HepG2 (cell line): ENCODE data around the gene UBE2B. TPM values are rescaled to one million over a fixed set of nuclear protein-coding genes. Genes with fewer than 3 reads are reported as not detected.

Experiments
- ARHGAP35 ChIP-seq: sonication (generic); formaldehyde crosslinking; IDR thresholded peaks from 2 replicates; pipeline ENCODE4 v1.9.0; 2022; ENCODE audit warnings: mild to moderate bottlenecking, inconsistent platforms, moderate library complexity, missing genetic modification reagents, borderline replicate concordance
- BCL6 ChIP-seq: IDR thresholded peaks from 2 replicates; pipeline ENCODE4 v1.6.1; 2016; ENCODE audit warnings: missing genetic modification reagents, missing compliant biosample characterization
- ERF ChIP-seq: IDR thresholded peaks from 2 replicates; pipeline ENCODE4 v1.6.1; 2018; ENCODE audit warnings: missing biosample characterization, missing genetic modification reagents
- NFKBIZ ChIP-seq: IDR thresholded peaks from 2 replicates; pipeline ENCODE4 v1.6.1; 2018; ENCODE audit warnings: missing genetic modification reagents, missing compliant biosample characterization
- PCBP2 ChIP-seq: fragments of 200-400 bp; formaldehyde crosslinking; optimal IDR thresholded peaks from 2 replicates; pipeline ENCODE3; 2018; ENCODE audit warnings: low read length, low read depth; ENCODE audit not compliant: poor library complexity, severe bottlenecking
- RBFOX2 ChIP-seq: fragments of 200-400 bp; formaldehyde crosslinking; IDR thresholded peaks from 2 replicates; pipeline ENCODE4 v1.6.1; 2017; ENCODE audit warnings: low read depth, mild to moderate bottlenecking, low read length
- SNAI1 ChIP-seq: sonication (generic); formaldehyde crosslinking; IDR thresholded peaks from 2 replicates; pipeline ENCODE4 v1.5.0; 2020; ENCODE audit warnings: mild to moderate bottlenecking, missing genetic modification reagents, borderline replicate concordance
- ZBTB7B ChIP-seq: sonication (generic); formaldehyde crosslinking; IDR thresholded peaks from 2 replicates; pipeline ENCODE4 v1.4.0; 2020; ENCODE audit warnings: missing genetic modification reagents
- ZKSCAN8 ChIP-seq: IDR thresholded peaks from 2 replicates; pipeline ENCODE4 v1.6.1; 2016; ENCODE audit warnings: borderline replicate concordance, missing genetic modification reagents, missing compliant biosample characterization
- ZNF383 ChIP-seq: sonication (generic); formaldehyde crosslinking; IDR thresholded peaks from 2 replicates; pipeline ENCODE4 v1.4.0; 2020; ENCODE audit warnings: missing genetic modification reagents, mild to moderate bottlenecking, borderline replicate concordance
- ZNF574 ChIP-seq: sonication (generic); formaldehyde crosslinking; IDR thresholded peaks from 2 replicates; pipeline ENCODE4 v1.4.0; 2020; ENCODE audit warnings: missing genetic modification reagents
- ZNF670 ChIP-seq: sonication (generic); formaldehyde crosslinking; IDR thresholded peaks from 2 replicates; pipeline ENCODE4 v1.8.0; 2022; ENCODE audit warnings: mild to moderate bottlenecking, missing genetic modification reagents, borderline replicate concordance
- ZSCAN22 ChIP-seq: sonication (generic); formaldehyde crosslinking; IDR thresholded peaks from 2 replicates; pipeline ENCODE4 v1.4.0; 2020; ENCODE audit warnings: mild to moderate bottlenecking, missing genetic modification reagents
- polyA plus RNA-seq, 8 experiments: library from polyadenylated mRNA; depleted of rRNA in 3 of 8; stranded (reverse) in 7 of 8; unstranded in 1 of 8; fragments of >200 nt; fragmentation: Illumina TruSeq in 4 of 8; extraction: Trizol in 4 of 8; gene quantifications; 2 replicates each; pipeline versions ENCODE4 v1.2.1 to v1.2.3, GENCODE V29; 2011 to 2016; ENCODE audit warnings: low read depth in 4 of 8, missing spikeins in 1 of 8, mixed read lengths in 1 of 8; ENCODE audit not compliant: insufficient read depth in 1 of 8
- total RNA-seq, 5 experiments: library from RNA; depleted of rRNA; stranded (reverse); fragments of >200 nt; fragmentation: Illumina TruSeq; extraction: Trizol; gene quantifications; 2 replicates each; pipeline ENCODE4 v1.2.3, GENCODE V29; 2016; ENCODE audit warnings: low read depth in 1 of 5
- TF ChIP-seq, protein P1 (sequence below): sonication (generic); formaldehyde crosslinking; IDR thresholded peaks from 2 replicates; pipeline ENCODE4 v1.8.1; 2023; ENCODE audit warnings: mild to moderate bottlenecking, moderate library complexity, missing genetic modification reagents
- TF ChIP-seq, protein P2 (sequence below): sonication (generic); formaldehyde crosslinking; IDR thresholded peaks from 2 replicates; pipeline ENCODE4 v1.4.0; 2020; ENCODE audit warnings: missing genetic modification reagents, borderline replicate concordance
- TF ChIP-seq, protein P3 (sequence below): sonication (generic); formaldehyde crosslinking; IDR thresholded peaks from 2 replicates; pipeline ENCODE4 v1.4.0; 2020; ENCODE audit warnings: missing genetic modification reagents, borderline replicate concordance

Gene UBE2B
- total and polyA plus RNA-seq, 2 of the 13 experiments (the other 11 are each of a cell fraction or from before 2014, with no cell fraction given), result 25.2 to 56.0 TPM

DNA sequence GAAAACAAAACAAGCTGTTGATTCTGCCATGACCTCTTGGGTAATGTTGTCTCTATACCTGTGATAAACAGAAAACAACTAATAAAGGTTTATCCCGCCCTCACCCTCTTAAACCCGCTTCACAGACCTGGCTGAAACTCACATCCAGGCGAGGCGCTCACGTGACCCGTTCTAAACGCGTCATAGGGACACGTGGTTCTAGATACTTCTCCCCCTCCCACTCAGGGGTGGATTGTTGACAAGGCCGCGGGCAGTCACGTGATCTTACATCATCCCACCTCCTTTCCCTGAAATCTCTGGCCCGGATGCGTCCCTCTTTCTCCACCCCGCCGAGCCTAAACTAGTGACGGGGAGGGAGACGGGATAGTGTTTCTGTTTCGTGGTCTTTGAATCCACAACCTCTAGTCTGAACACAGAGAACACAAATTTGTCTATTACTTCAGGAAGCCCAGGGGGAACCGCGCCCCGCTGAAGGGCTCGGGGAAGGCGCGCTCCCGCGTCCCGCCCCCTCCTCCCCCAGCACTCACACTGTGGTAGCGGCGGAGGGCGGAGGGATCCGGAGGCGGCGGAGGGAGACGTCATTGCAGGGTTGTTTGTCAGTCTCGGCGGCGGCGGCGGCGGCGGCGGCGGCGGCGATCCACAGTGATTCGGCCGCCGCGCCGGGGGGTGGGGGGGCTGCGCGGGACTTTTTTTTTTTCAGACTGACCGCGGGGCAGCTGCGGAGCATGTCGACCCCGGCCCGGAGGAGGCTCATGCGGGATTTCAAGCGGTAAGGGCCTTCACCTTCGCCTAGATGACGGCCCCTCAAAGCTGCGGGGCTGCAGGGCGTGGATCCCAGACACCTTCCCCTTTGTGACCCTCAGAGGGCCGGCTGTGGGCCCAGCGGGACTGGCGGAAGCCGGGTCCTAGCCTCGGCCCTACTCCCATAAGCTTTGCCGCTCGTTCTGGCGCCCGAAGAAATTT is at the start of gene UBE2B (continued):
- TF ChIP-seq ZSCAN22 (CRISPR knock-in tag), result no peak; the same call in 1 of the 2 replicates
- TF ChIP-seq ERF (CRISPR knock-in tag), result peak; percentile 83
- peak; percentile 38 for TF ChIP-seq BCL6
- TF ChIP-seq, protein P1, sequence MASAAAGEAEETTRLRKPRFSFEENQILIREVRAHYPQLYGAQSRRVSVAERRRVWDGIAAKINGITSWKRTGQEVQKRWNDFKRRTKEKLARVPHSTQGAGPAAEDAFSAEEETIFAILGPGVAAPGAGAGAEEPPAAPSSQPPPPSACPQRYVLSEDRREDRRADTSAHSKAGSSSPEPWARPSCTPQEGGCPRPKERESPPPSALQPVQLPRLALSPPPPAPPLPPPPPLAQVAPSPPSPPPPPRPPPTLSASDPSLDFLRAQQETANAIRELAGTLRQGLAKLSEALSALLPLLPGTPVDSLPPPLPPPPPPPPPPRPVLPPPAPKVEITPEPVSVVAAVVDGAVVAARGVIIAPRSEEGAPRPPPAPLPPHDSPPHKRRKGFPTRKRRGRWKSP (CRISPR knock-in tag), result peak; percentile 84
- TF ChIP-seq ZNF383 (CRISPR knock-in tag), result 0 out of 2 replicates have a peak, but pooled peaks have one; percentile 25
- TF ChIP-seq, protein P2, sequence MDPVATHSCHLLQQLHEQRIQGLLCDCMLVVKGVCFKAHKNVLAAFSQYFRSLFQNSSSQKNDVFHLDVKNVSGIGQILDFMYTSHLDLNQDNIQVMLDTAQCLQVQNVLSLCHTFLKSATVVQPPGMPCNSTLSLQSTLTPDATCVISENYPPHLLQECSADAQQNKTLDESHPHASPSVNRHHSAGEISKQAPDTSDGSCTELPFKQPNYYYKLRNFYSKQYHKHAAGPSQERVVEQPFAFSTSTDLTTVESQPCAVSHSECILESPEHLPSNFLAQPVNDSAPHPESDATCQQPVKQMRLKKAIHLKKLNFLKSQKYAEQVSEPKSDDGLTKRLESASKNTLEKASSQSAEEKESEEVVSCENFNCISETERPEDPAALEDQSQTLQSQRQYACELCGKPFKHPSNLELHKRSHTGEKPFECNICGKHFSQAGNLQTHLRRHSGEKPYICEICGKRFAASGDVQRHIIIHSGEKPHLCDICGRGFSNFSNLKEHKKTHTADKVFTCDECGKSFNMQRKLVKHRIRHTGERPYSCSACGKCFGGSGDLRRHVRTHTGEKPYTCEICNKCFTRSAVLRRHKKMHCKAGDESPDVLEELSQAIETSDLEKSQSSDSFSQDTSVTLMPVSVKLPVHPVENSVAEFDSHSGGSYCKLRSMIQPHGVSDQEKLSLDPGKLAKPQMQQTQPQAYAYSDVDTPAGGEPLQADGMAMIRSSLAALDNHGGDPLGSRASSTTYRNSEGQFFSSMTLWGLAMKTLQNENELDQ, result no peak
- no peak for TF ChIP-seq SNAI1 (CRISPR knock-in tag)
- no peak for TF ChIP-seq PCBP2
- TF ChIP-seq, protein P3, sequence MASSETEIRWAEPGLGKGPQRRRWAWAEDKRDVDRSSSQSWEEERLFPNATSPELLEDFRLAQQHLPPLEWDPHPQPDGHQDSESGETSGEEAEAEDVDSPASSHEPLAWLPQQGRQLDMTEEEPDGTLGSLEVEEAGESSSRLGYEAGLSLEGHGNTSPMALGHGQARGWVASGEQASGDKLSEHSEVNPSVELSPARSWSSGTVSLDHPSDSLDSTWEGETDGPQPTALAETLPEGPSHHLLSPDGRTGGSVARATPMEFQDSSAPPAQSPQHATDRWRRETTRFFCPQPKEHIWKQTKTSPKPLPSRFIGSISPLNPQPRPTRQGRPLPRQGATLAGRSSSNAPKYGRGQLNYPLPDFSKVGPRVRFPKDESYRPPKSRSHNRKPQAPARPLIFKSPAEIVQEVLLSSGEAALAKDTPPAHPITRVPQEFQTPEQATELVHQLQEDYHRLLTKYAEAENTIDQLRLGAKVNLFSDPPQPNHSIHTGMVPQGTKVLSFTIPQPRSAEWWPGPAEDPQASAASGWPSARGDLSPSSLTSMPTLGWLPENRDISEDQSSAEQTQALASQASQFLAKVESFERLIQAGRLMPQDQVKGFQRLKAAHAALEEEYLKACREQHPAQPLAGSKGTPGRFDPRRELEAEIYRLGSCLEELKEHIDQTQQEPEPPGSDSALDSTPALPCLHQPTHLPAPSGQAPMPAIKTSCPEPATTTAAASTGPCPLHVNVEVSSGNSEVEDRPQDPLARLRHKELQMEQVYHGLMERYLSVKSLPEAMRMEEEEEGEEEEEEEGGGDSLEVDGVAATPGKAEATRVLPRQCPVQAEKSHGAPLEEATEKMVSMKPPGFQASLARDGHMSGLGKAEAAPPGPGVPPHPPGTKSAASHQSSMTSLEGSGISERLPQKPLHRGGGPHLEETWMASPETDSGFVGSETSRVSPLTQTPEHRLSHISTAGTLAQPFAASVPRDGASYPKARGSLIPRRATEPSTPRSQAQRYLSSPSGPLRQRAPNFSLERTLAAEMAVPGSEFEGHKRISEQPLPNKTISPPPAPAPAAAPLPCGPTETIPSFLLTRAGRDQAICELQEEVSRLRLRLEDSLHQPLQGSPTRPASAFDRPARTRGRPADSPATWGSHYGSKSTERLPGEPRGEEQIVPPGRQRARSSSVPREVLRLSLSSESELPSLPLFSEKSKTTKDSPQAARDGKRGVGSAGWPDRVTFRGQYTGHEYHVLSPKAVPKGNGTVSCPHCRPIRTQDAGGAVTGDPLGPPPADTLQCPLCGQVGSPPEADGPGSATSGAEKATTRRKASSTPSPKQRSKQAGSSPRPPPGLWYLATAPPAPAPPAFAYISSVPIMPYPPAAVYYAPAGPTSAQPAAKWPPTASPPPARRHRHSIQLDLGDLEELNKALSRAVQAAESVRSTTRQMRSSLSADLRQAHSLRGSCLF (CRISPR knock-in tag), result peak; percentile 81; the same call in 1 of the 2 replicates
- peak; percentile 59; the same call in 1 of the 2 replicates for TF ChIP-seq ZBTB7B (CRISPR knock-in tag)
- no peak for TF ChIP-seq ARHGAP35 (CRISPR knock-in tag)
- TF ChIP-seq RBFOX2, result peak; percentile 85
- TF ChIP-seq NFKBIZ, result peak; percentile 87; the same call in 1 of the 2 replicates
- TF ChIP-seq ZNF574, result peak; percentile 85
- TF ChIP-seq ZNF670 (CRISPR knock-in tag), result peak; percentile 79; the same call in 1 of the 2 replicates
- no peak; the same call in 1 of the 2 replicates for TF ChIP-seq ZKSCAN8 (CRISPR knock-in tag)
